Activated naive CD8-positive, alpha-beta T cell treated with anti-CD3 and anti-CD28 coated beads, Interleukin-2, amount 10 ng/mL, durations not matched to agents 7 days and 5 days (primary cell): Measurements from ENCODE around the gene FAM78A. TPM values are rescaled to one million over a fixed set of nuclear protein-coding genes. Genes with fewer than 3 reads are reported as not detected.

Experiments used
- ATAC-seq: fragments of 150-1000 bp; cut with Tn5 transposase; one replicate; pipeline ENCODE4 v1.10.0; 2021; ENCODE audit warnings: low read depth, moderate library complexity
- POLR2A ChIA-PET: fragments of 350-600 bp; sonication (Branson Sonifier 250); formaldehyde crosslinking; loops from one replicate; lab custom pipeline; 2021; ENCODE audit warnings: antibody characterized with exemption; lab: Charles Lee
- DNase-seq: peaks from one replicate; pipeline ENCODE4 v3.0.0; 2021
- H3K27ac Mint-ChIP-seq: one replicate; pipeline ENCODE4 v1.8.0; 2022; ENCODE audit warnings: mild to moderate bottlenecking, mixed read lengths
- H3K27me3 Mint-ChIP-seq: one replicate; pipeline ENCODE4 v1.8.0; 2022; ENCODE audit warnings: mild to moderate bottlenecking, moderate library complexity, mixed read lengths
- H3K36me3 Mint-ChIP-seq: one replicate; pipeline ENCODE4 v1.8.0; 2021; ENCODE audit warnings: mild to moderate bottlenecking, mixed read lengths
- H3K4me1 Mint-ChIP-seq: one replicate; pipeline ENCODE4 v1.8.0; 2021; ENCODE audit warnings: mixed read lengths
- H3K4me3 Mint-ChIP-seq: one replicate; pipeline ENCODE4 v1.8.0; 2022; ENCODE audit warnings: mild to moderate bottlenecking, moderate library complexity, mixed read lengths
- H3K9me3 Mint-ChIP-seq: one replicate; pipeline ENCODE4 v1.8.0; 2021; ENCODE audit warnings: mixed read lengths
- total RNA-seq, 2 experiments: library from RNA; stranded (reverse); gene quantifications; one replicate each; pipeline ENCODE4 v1.2.3, GENCODE V29; 2021

The FAM78A gene
- total RNA-seq, 2 experiments from 2014 or later, result 102 to 104 TPM

- POLR2A ChIA-PET, result interaction anchor here (0.6 to 14.7 kb wide), 6 partner anchors 7 to 138 kb away, joined by 3 to 594 read pairs (median 10); partner anchors contain the start of gene FAM78A
- Mint-ChIP-seq H3K4me3 (peak overlapping the region; percentile 58), H3K36me3 (peaks cover 44% of the 10 kb centered on the region), H3K27ac (peak overlapping the region; percentile 75), H3K27me3 (no peaks in the 10 kb centered on the region), H3K9me3 (no peaks in the 10 kb centered on the region), H3K4me1 (peaks cover 54% of the 10 kb centered on the region)
- DNase-seq, result no peak
- no peak for ATAC-seq
These were observed 13.8 kb downstream of the FAM78A start for GRCh38 chr9:131262327-131263032.

- no peaks in the 10 kb centered on the region for H3K9me3 Mint-ChIP-seq
- ATAC-seq, result no peak
- H3K4me3 Mint-ChIP-seq, result no peak overlapping the region
- H3K27ac Mint-ChIP-seq, result peak overlapping the region; percentile 43
- H3K36me3 Mint-ChIP-seq, result peaks cover 41% of the 10 kb centered on the region
- POLR2A ChIA-PET, result interaction anchor here (0.6 to 14.6 kb wide), 4 partner anchors 7 to 138 kb away, joined by 3 to 594 read pairs (median 4); partner anchors contain the start of gene FAM78A
- H3K4me1 Mint-ChIP-seq, result peaks cover 49% of the 10 kb centered on the region
- no peaks in the 10 kb centered on the region for H3K27me3 Mint-ChIP-seq
- no peak for DNase-seq
These were observed 15.4 kb downstream of the FAM78A start for GRCh38 chr9:131260751-131261452.

DNA sequence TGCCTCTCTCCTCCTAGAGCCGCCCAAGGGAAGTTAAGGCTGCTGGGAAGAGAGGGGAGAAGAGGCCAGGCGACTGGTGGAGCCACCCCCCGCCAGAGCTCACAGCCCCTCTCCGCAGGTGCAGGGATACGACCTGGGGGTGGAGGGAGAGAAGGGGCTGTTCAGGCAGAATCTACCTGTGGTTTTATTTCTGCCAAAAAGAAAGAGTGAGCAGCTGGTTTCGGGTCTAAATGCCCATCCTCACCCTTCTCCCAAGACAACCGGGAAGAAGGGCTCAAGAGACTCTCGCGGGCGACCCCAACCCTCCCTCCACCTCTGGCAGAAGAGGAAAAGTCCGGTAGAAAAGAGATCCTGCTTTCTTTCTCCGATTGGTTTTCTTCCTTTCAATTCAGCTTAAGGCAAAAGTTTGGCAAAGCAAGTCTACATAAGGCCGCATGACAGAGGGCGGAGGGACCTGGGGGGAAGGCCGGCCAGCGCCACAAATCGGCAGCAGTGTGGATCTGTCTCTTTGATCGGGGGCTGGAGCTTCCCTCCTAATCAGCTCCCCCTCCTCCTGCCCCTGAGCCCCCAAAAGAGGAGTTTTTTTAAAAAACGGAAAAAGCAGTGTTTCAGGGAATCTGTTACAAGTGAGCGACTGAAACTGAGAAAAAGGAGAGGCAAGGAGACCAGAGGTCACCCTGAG lies 16.3 kb downstream of the FAM78A start:
- H3K27me3 Mint-ChIP-seq, result no peaks in the 10 kb centered on the region
- DNase-seq (no peak), ATAC-seq (no peak)
- POLR2A ChIA-PET, result interaction anchor here (14.6 kb wide), 1 partner anchor 10 kb away, joined by 594 read pairs; the partner anchor contains the start of gene FAM78A
- peaks cover 39% of the 10 kb centered on the region for H3K36me3 Mint-ChIP-seq
- peaks cover 51% of the 10 kb centered on the region for H3K4me1 Mint-ChIP-seq
- no peaks in the 10 kb centered on the region for H3K9me3 Mint-ChIP-seq
- no peak overlapping the region for H3K4me3 Mint-ChIP-seq
- H3K27ac Mint-ChIP-seq, result peak overlapping the region; percentile 43

DNA sequence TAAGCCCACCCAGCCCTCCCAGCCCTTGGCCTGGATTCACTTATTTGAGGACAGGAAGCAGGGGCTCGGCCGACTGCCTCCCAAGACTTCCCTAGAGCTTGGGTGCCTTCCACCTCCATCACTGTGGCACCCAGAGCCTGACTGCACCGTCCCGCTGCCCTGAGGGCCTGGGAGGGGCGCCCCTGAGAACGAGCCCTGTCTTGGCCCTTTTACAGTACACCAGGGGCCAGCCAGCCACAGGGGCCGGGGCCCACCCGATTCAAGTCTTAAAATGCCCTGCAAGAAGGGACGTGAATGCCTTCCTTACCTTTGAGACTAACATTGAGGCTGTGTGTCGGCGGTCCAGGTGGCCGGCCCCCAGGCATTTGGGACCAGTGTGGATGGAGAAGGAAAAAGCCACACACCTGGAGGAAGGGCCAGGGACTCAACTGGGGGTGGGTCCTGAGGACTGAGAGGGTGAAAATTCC lies 16.8 kb downstream of the FAM78A start:
- Mint-ChIP-seq H3K9me3 (no peaks in the 10 kb centered on the region), H3K36me3 (peaks cover 34% of the 10 kb centered on the region), H3K4me1 (peaks cover 48% of the 10 kb centered on the region), H3K4me3 (no peak overlapping the region), H3K27me3 (no peaks in the 10 kb centered on the region), H3K27ac (peak overlapping the region; percentile 60)
- DNase-seq, result no peak
- POLR2A ChIA-PET, result interaction anchor here (14.6 kb wide), 1 partner anchor 11 kb away, joined by 594 read pairs; the partner anchor contains the start of gene FAM78A
- no peak for ATAC-seq

GRCh38 chr9:131258698-131259431 lies 17.4 kb downstream of the FAM78A start:
- ATAC-seq (no peak), DNase-seq (no peak)
- POLR2A ChIA-PET, result interaction anchor here (14.6 kb wide), 1 partner anchor 11 kb away, joined by 594 read pairs; the partner anchor contains the start of gene FAM78A
- Mint-ChIP-seq H3K27ac (peak overlapping the region; percentile 99), H3K4me3 (no peak overlapping the region), H3K9me3 (no peaks in the 10 kb centered on the region), H3K27me3 (no peaks in the 10 kb centered on the region), H3K4me1 (peaks cover 47% of the 10 kb centered on the region), H3K36me3 (peaks cover 31% of the 10 kb centered on the region)

- peaks cover 50% of the 10 kb centered on the region for H3K4me1 Mint-ChIP-seq
- no peaks in the 10 kb centered on the region for H3K27me3 Mint-ChIP-seq
- peak overlapping the region; percentile 56 for H3K4me3 Mint-ChIP-seq
- ATAC-seq, result no peak
- POLR2A ChIA-PET, result interaction anchor here (3.1 to 14.6 kb wide), 3 partner anchors 12 to 20 kb away, joined by 43 to 594 read pairs (median 79); partner anchors contain the start of gene FAM78A
- no peaks in the 10 kb centered on the region for H3K9me3 Mint-ChIP-seq
- H3K27ac Mint-ChIP-seq, result peak overlapping the region; percentile 99
- no peak for DNase-seq
- peaks cover 28% of the 10 kb centered on the region for H3K36me3 Mint-ChIP-seq
These were observed 18.1 kb downstream of the FAM78A start for GRCh38 chr9:131258186-131258585.

DNA sequence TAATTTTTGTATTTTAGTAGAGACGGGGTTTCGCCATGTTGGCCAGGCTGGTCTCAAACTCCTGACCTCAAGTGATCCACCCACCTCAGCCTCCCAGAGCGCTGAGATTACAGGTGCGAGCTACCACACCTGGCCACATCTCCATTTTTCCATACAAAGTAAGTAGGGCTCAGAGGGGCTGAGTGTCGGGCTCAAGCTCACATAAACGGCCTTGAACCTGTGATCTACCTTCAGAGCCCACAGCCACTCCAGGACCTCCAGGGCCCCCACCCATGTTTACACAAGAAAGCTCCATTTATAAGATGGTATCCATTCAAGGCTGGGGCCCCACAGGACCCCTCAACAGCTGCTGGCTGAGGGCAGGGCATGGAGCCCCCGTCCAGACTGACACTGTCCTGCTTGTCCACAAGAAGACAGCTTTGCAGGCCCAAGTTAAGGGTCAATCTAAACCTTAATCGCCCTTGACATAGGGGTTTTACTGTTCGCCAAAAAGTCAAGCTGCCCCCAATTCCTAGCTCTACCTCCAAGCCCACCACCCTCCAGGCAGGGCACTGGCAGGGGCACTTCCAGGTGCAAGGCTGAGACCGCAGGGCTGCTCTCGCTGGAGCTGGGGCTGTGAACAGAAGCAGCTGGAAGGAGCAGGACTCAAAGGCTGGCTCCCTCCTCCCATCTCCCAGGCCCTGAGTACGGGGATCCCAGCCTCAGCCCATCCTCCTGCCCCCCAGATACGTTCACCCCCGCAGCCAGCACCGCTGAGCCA lies 18.9 kb downstream of the FAM78A start:
- DNase-seq (no peak), ATAC-seq (no peak)
- H3K27me3 Mint-ChIP-seq, result no peaks in the 10 kb centered on the region
- H3K27ac Mint-ChIP-seq, result peak overlapping the region; percentile 99
- no peaks in the 10 kb centered on the region for H3K9me3 Mint-ChIP-seq
- POLR2A ChIA-PET, result interaction anchor here (0.5 to 14.6 kb wide), 9 partner anchors 13 to 1802 kb away, joined by 3 to 594 read pairs (median 8); partner anchors contain the start of genes FAM78A and NUP214
- H3K4me1 Mint-ChIP-seq, result peaks cover 49% of the 10 kb centered on the region
- peaks cover 20% of the 10 kb centered on the region for H3K36me3 Mint-ChIP-seq
- H3K4me3 Mint-ChIP-seq, result peak overlapping the region; percentile 56

DNA sequence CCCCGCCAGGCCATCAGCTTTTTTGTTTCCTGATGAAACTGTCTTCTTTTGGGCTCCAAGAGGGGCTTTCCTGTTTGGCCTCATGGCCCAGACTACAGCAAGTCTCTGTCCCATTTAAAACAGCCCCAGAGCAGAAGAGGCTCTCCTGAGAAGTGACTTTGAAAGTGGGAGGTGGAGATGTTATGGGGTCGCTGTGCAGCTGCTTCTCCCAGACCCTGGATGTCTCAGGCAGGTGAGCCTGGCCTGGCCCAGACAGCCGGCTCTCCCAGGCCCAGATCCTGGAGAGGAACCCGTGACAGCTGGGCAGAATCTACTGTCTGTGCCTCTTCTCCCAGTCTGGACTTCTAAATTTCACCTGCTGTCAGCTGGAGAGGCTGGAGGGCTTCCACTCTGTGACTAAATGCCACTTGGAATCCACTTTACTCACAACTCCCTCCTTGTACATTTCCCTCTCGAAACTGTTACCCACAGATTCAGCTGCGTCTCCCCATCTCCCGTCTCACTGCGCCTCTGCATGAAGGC lies 20.6 kb downstream of the FAM78A start:
- DNase-seq (no peak), ATAC-seq (no peak)
- no peaks in the 10 kb centered on the region for H3K9me3 Mint-ChIP-seq
- POLR2A ChIA-PET, result interaction anchor here (0.6 to 14.6 kb wide), 15 partner anchors 9 to 530 kb away, joined by 3 to 594 read pairs (median 6); partner anchors contain the start of genes FAM78A and NUP214
- peak overlapping the region; percentile 84 for H3K4me3 Mint-ChIP-seq
- peaks cover 13% of the 10 kb centered on the region for H3K36me3 Mint-ChIP-seq
- H3K27ac Mint-ChIP-seq, result peak overlapping the region; percentile 99
- H3K4me1 Mint-ChIP-seq, result peaks cover 47% of the 10 kb centered on the region
- H3K27me3 Mint-ChIP-seq, result no peaks in the 10 kb centered on the region

DNA sequence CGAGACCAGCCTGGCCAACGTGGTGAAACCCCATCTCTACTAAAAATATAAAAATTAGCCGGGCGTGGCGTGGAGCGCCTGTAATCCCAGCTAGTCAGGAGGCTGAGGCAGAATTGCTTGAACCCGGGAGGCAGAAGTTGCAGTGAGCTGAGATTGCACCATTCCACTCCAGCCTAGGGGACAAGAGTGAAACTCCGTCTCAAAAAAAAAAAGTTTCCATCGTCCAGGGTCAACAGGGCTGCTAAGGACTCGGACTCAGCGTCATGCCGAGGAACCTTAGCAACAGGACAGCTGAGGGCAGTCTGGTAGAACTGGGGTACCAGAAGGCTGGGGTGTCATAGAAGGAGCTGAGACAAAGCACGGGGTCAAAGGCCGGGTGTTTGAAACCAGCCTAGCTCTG lies 21.7 kb downstream of the FAM78A start:
- Mint-ChIP-seq H3K36me3 (peaks cover 7% of the 10 kb centered on the region), H3K4me3 (peak overlapping the region; percentile 47), H3K9me3 (no peaks in the 10 kb centered on the region), H3K27ac (peak overlapping the region; percentile 99), H3K27me3 (no peaks in the 10 kb centered on the region), H3K4me1 (peaks cover 47% of the 10 kb centered on the region)
- DNase-seq, result no peak
- ATAC-seq, result no peak
- POLR2A ChIA-PET, result interaction anchor here (1.9 to 14.6 kb wide), 3 partner anchors 15 to 144 kb away, joined by 6 to 594 read pairs (median 79); partner anchors contain the start of gene FAM78A

DNA sequence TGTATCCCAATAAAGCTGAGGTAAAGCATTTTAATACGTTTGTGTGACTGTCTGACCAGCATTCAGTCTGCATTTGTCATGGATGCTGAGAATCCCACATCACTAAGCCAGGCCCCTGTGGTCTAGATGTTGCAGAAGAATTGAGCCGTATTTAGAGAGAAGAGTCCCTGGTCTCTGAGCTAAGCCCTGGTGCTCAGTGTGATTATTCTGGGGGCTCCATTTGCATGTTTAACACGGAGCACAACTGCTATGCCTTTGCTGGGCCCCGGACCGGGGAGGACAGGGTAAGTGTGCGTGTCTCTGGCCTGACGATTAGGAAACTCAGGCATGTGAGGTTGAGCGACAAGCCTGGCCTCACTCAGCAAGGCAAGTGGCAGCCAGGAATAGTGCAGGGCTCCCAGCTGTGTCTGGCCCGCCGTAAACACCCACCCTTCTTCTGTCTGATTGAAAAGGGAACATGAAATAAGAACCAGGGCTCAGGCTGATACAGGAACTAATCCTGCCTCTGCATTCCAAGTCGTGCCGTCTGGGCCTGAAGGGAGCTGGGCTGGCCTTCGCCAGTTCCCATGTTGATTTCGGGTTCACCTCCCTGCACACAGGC lies 22.3 kb downstream of the FAM78A start:
- peaks cover 47% of the 10 kb centered on the region for H3K4me1 Mint-ChIP-seq
- H3K9me3 Mint-ChIP-seq, result no peaks in the 10 kb centered on the region
- peaks cover 7% of the 10 kb centered on the region for H3K36me3 Mint-ChIP-seq
- no peaks in the 10 kb centered on the region for H3K27me3 Mint-ChIP-seq
- H3K4me3 Mint-ChIP-seq, result peak overlapping the region; percentile 16
- POLR2A ChIA-PET, result interaction anchor here (0.9 to 14.6 kb wide), 4 partner anchors 8 to 24 kb away, joined by 4 to 594 read pairs (median 46); partner anchors contain the start of gene FAM78A
- peak overlapping the region; percentile 99 for H3K27ac Mint-ChIP-seq
- ATAC-seq (no peak), DNase-seq (no peak)

DNA sequence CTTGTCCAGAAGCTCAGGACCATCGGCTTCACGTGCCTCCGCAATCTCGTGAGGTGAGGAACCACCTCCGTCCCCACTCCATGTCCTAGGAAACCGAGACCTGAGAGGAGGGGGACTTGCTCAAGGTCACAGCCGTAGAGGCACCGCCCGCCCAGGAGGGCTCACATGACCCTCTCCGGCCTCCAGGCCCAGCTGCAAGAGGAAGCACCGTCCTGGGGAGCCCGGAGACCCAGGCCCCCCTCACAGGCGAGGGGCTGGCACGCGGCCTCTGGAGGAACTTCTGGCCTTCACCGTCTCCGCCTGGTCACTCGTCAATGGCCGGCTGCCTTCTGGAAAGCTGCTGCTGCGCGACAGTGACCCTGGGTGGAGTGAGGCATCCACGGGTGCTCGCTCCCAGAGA lies 24.2 kb downstream of the FAM78A start:
- no peaks in the 10 kb centered on the region for H3K27me3 Mint-ChIP-seq
- POLR2A ChIA-PET, result interaction anchor here (0.8 to 14.6 kb wide), 11 partner anchors 9 to 249 kb away, joined by 3 to 594 read pairs (median 5); partner anchors contain the start of genes FAM78A and PLPP7
- ATAC-seq, result no peak
- H3K4me3 Mint-ChIP-seq, result peak overlapping the region; percentile 88
- no peak for DNase-seq
- H3K36me3 Mint-ChIP-seq, result peaks cover 3% of the 10 kb centered on the region
- H3K4me1 Mint-ChIP-seq, result peaks cover 32% of the 10 kb centered on the region
- H3K9me3 Mint-ChIP-seq, result no peaks in the 10 kb centered on the region
- peak overlapping the region; percentile 99 for H3K27ac Mint-ChIP-seq
